ENCODE results near the gene MYH16. TPM values are rescaled to one million over a fixed set of nuclear protein-coding genes. Genes with fewer than 3 reads are reported as not detected.
"Not testable (repeated sequence)": the region's sequence is repeated elsewhere in the genome, so short reads cannot be mapped to it uniquely, and the experiment has no call there.

The MYH16 gene
- total RNA-seq, 1 donor from 2014 or later: not detected

DNA sequence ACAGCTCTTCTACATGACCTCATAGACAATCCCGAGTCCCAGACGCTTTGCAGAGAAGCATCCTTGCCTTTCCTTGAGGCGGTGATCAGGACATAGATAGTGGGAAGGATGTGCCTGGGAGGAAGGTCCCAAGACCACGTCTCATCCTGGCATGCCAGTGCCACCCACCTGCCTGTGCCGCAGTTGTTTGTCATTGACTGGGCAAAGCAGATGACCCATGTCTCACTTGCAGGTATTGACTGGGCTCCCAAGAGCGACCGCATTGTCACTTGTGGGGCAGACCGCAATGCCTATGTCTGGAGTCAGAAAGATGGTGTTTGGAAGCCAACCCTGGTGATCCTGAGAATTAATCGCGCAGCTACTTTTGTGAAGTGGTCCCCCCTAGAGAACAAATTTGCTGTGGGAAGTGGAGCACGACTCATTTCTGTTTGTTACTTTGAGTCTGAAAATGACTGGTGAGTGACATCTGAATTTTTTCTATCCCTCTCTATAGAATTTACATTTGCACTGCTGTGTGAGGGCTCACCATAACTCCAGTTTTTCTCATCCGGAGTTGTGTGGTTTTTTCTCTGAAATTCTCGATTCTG is 71.5 kb downstream of the MYH16 start:
- Mint-ChIP-seq H3K36me3 (ENCODE audit: low read depth, unreplicated experiment) (peaks cover 29% of the 10 kb centered on the region), H3K4me3 (ENCODE audit: unreplicated experiment) (peak overlapping the region; percentile 42), H3K27ac (ENCODE audit: unreplicated experiment) (peak overlapping the region; percentile 57), H3K4me1 (ENCODE audit: unreplicated experiment) (no peaks in the 10 kb centered on the region), H3K9me3 (ENCODE audit: unreplicated experiment) (no peaks in the 10 kb centered on the region), H3K27me3 (ENCODE audit: unreplicated experiment) (peaks cover 4% of the 10 kb centered on the region)
- TF ChIP-seq, protein P1, sequence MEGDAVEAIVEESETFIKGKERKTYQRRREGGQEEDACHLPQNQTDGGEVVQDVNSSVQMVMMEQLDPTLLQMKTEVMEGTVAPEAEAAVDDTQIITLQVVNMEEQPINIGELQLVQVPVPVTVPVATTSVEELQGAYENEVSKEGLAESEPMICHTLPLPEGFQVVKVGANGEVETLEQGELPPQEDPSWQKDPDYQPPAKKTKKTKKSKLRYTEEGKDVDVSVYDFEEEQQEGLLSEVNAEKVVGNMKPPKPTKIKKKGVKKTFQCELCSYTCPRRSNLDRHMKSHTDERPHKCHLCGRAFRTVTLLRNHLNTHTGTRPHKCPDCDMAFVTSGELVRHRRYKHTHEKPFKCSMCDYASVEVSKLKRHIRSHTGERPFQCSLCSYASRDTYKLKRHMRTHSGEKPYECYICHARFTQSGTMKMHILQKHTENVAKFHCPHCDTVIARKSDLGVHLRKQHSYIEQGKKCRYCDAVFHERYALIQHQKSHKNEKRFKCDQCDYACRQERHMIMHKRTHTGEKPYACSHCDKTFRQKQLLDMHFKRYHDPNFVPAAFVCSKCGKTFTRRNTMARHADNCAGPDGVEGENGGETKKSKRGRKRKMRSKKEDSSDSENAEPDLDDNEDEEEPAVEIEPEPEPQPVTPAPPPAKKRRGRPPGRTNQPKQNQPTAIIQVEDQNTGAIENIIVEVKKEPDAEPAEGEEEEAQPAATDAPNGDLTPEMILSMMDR (IDR thresholded peaks at IDR 0.05; ENCODE audit: unreplicated experiment): no peak
- no peak for DNase-seq (ENCODE audit: low spot score)

- peaks cover 25% of the 10 kb centered on the region for H3K36me3 Mint-ChIP-seq (ENCODE audit: low read depth, unreplicated experiment)
Measured at GRCh38 chr7:99350641-99351040, 78.0 kb downstream of the MYH16 start.

DNA sequence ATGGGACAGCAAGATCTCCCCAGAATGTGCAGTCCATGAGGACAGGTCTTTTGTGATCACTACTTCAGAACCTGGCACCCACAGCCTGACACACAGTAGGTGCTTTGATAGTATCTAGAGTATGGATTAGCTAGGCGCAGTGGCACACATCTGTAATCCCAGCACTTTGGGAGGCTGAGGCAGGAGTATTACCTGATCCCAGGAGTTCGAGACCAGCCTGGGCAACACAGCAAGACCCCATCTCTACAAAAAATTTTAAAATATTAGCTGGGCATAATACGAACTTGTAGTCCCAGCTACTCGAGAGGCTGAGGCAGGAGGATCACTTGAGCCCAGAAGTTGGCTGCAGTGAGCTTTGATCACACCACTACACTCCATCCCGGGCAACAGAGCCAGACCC is 79.6 kb downstream of the MYH16 start:
- TF ChIP-seq, protein P1 (IDR thresholded peaks at IDR 0.05; ENCODE audit: unreplicated experiment): no peak
- Mint-ChIP-seq H3K9me3 (ENCODE audit: unreplicated experiment) (no peaks in the 10 kb centered on the region), H3K27me3 (ENCODE audit: unreplicated experiment) (no peaks in the 10 kb centered on the region), H3K4me1 (ENCODE audit: unreplicated experiment) (no peaks in the 10 kb centered on the region), H3K36me3 (ENCODE audit: low read depth, unreplicated experiment) (peaks cover 27% of the 10 kb centered on the region), H3K4me3 (ENCODE audit: unreplicated experiment) (no peak overlapping the region), H3K27ac (ENCODE audit: unreplicated experiment) (no peak overlapping the region)
- DNase-seq (ENCODE audit: low spot score): no peak

More at GRCh38 chr7:99350641-99351040, 78.0 kb downstream of the MYH16 start:
- not testable (repeated sequence) for H3K4me3 Mint-ChIP-seq (ENCODE audit: unreplicated experiment); H3K9me3 Mint-ChIP-seq (ENCODE audit: unreplicated experiment); H3K27me3 Mint-ChIP-seq (ENCODE audit: unreplicated experiment); H3K4me1 Mint-ChIP-seq (ENCODE audit: unreplicated experiment); DNase-seq (ENCODE audit: low spot score)
- H3K27ac Mint-ChIP-seq (ENCODE audit: unreplicated experiment): peak overlapping the region; percentile 64

DNA sequence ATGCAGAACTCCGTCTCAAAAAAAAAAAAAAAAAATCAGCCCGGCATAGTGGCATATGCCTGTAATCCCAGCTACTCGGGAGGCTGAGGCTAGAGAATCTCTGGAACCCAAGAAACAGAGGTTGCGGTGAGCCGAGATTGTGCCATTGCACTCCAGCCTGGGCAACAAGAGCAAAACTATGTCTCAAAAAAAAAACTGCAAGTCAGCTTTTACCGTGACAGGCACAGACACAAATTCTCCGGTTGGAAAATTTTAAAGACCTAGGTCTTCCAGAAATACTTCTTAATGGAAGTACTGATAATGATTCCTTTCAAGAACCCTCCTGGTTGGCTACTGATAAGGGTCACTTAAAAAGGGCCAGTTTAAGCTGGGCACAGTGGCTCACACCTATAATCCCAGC is 82.5 kb downstream of the MYH16 start:
- Mint-ChIP-seq H3K4me1 (ENCODE audit: unreplicated experiment) (no peaks in the 10 kb centered on the region), H3K27ac (ENCODE audit: unreplicated experiment) (no peak overlapping the region), H3K4me3 (ENCODE audit: unreplicated experiment) (no peak overlapping the region), H3K27me3 (ENCODE audit: unreplicated experiment) (no peaks in the 10 kb centered on the region), H3K9me3 (ENCODE audit: unreplicated experiment) (no peaks in the 10 kb centered on the region), H3K36me3 (ENCODE audit: low read depth, unreplicated experiment) (peaks cover 36% of the 10 kb centered on the region)
- no peak for DNase-seq (ENCODE audit: low spot score)
- TF ChIP-seq, protein P1 (IDR thresholded peaks at IDR 0.05; ENCODE audit: unreplicated experiment): no peak

DNA sequence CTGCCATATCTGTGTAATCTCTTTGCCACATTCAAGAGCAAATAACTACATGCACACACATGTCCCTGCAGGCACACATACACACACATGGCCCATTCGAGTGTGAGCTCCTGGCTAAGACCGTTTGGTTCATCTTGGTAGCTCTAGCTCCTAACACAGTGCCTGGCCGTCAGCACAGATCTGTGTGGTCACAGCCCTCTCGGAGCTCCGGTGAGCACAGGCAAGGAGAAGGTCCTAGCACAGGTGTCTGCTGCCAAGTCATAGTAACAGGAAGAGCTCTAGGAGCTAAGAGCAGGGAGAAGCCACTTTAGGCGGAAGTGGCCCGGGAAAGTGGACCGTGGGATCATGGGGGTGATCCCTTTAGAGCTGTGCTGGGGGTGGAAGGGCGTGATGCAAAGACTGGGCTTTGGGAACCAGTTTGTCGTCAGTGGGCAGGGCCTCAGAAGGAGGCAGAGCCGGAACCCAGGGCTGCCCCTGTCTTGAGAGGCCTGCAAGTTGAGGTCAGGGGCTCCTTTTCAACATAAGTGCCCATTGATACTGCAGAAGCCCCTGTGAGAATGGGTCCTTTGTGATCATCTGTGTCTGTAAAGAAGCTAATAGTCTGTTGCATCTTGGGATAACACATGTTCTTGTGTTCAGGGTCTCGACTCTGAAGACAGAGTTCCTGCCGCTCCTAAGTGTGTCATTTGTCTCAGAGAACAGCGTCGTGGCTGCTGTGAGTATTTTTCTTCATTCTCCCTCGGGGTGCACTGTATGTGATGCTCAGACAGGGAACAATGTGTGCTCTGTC is 85.3 kb downstream of the MYH16 start:
- no peak for DNase-seq (ENCODE audit: low spot score)
- Mint-ChIP-seq H3K4me3 (ENCODE audit: unreplicated experiment) (peak overlapping the region; percentile 60), H3K27ac (ENCODE audit: unreplicated experiment) (peak overlapping the region; percentile 68), H3K36me3 (ENCODE audit: low read depth, unreplicated experiment) (peaks cover 23% of the 10 kb centered on the region), H3K4me1 (ENCODE audit: unreplicated experiment) (no peaks in the 10 kb centered on the region), H3K9me3 (ENCODE audit: unreplicated experiment) (no peaks in the 10 kb centered on the region), H3K27me3 (ENCODE audit: unreplicated experiment) (no peaks in the 10 kb centered on the region)
- TF ChIP-seq, protein P1 (IDR thresholded peaks at IDR 0.05; ENCODE audit: unreplicated experiment): no peak

DNA sequence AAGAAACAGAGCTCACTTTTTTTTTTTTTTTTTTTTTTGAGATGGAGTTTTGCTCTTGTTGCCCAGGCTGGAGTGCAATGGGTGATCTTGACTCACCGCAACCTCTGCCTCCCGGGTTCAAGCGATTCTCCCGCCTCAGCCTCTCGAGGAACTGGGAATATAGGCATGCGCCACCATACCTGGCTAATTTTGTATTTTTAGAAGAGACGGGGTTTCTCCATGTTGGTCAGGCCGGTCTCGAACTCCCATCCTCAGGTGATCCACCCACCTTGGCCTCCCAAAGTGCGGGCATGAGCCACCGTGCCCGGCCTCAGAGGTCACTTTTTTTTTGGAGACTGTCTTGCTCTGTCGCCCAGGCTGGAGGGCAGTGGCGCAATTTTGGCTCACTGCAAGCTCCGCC is 85.9 kb downstream of the MYH16 start:
- not testable (repeated sequence) for H3K9me3 Mint-ChIP-seq (ENCODE audit: unreplicated experiment); H3K27me3 Mint-ChIP-seq (ENCODE audit: unreplicated experiment); H3K4me1 Mint-ChIP-seq (ENCODE audit: unreplicated experiment); DNase-seq (ENCODE audit: low spot score); H3K27ac Mint-ChIP-seq (ENCODE audit: unreplicated experiment)
- peak overlapping the region; percentile 60 for H3K4me3 Mint-ChIP-seq (ENCODE audit: unreplicated experiment)
- peaks cover 23% of the 10 kb centered on the region for H3K36me3 Mint-ChIP-seq (ENCODE audit: low read depth, unreplicated experiment)

Data from endothelial cell (in vitro differentiated cells).